Cortex of kidney (tissue), 1 donor: Measurements from ENCODE around the gene RTP5.
"Not testable (repeated sequence)": the region's sequence is repeated elsewhere in the genome, so short reads cannot be mapped to it uniquely, and the experiment has no call there.

Experiments
- DNase-seq: peaks from one replicate; lab custom pipeline; 2025; lab: John Stamatoyannopoulos, UW

Gene RTP5

GRCh38 chr2:241902357-241902991 is 32.9 kb downstream of the RTP5 start:
- DNase-seq: no peak

- DNase-seq: no peak
These were observed 33.8 kb downstream of the RTP5 start for GRCh38 chr2:241903121-241904010.

GRCh38 chr2:241904011-241904718 is 34.6 kb downstream of the RTP5 start:
- no peak for DNase-seq

GRCh38 chr2:241904791-241905710 is 35.5 kb downstream of the RTP5 start:
- no peak for DNase-seq

GRCh38 chr2:241905716-241906377 is 36.3 kb downstream of the RTP5 start:
- no peak for DNase-seq

GRCh38 chr2:241906378-241906770 is 36.8 kb downstream of the RTP5 start:
- DNase-seq: not testable (repeated sequence)

- DNase-seq: no peak
These were observed 37.5 kb downstream of the RTP5 start for GRCh38 chr2:241906826-241907570.

- not testable (repeated sequence) for DNase-seq
These were observed 38.3 kb downstream of the RTP5 start for GRCh38 chr2:241907831-241908230.

GRCh38 chr2:241908686-241909420 is 39.3 kb downstream of the RTP5 start:
- no peak for DNase-seq

GRCh38 chr2:241909769-241910168 is 40.2 kb downstream of the RTP5 start:
- DNase-seq: no peak

GRCh38 chr2:241910604-241911520 is 41.3 kb downstream of the RTP5 start:
- DNase-seq: no peak

GRCh38 chr2:241911551-241911950 is 42.0 kb downstream of the RTP5 start:
- no peak for DNase-seq

GRCh38 chr2:241912021-241912555 is 42.6 kb downstream of the RTP5 start:
- DNase-seq: no peak

GRCh38 chr2:241913703-241914102 is 44.2 kb downstream of the RTP5 start:
- DNase-seq: no peak

GRCh38 chr2:241914542-241914941 is 45.0 kb downstream of the RTP5 start:
- no peak for DNase-seq

- DNase-seq: not testable (repeated sequence)
These were observed 52.1 kb downstream of the RTP5 start for GRCh38 chr2:241921631-241922030.

GRCh38 chr2:241922411-241922810 is 52.9 kb downstream of the RTP5 start:
- DNase-seq: no peak
